ENCODE results near the gene SCAMP2.

DNA sequence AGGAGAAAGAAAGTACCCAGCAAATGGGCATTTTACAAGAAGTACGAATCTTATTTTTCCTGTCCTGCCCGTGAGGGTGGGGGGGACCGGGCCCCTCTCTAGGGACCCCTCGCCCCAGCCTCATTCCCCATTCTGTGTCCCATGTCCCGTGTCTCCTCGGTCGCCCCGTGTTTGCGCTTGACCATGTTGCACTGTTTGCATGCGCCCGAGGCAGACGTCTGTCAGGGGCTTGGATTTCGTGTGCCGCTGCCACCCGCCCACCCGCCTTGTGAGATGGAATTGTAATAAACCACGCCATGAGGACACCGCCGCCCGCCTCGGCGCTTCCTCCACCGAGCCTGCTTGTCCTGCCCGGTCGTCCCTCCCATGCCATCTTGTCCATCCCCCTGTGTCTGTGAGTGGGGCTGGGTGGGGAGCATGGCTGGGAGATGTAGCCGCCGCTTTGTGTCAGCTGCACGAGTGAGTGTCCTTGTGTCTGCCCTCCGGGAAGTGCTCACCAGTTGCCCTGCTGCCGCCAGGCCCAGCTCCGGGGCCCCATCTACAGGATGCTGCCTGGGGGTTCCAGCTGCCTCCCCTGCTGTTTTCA is 70.2 kb downstream of the SCAMP2 start:
- TF ChIP-seq, protein P1, sequence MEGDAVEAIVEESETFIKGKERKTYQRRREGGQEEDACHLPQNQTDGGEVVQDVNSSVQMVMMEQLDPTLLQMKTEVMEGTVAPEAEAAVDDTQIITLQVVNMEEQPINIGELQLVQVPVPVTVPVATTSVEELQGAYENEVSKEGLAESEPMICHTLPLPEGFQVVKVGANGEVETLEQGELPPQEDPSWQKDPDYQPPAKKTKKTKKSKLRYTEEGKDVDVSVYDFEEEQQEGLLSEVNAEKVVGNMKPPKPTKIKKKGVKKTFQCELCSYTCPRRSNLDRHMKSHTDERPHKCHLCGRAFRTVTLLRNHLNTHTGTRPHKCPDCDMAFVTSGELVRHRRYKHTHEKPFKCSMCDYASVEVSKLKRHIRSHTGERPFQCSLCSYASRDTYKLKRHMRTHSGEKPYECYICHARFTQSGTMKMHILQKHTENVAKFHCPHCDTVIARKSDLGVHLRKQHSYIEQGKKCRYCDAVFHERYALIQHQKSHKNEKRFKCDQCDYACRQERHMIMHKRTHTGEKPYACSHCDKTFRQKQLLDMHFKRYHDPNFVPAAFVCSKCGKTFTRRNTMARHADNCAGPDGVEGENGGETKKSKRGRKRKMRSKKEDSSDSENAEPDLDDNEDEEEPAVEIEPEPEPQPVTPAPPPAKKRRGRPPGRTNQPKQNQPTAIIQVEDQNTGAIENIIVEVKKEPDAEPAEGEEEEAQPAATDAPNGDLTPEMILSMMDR (IDR thresholded peaks at IDR 0.05; ENCODE audit: borderline replicate concordance, extremely low read depth, low read length, poor library complexity, severe bottlenecking), result no peak
- TF ChIP-seq EZH2 (IDR thresholded peaks at IDR 0.05; ENCODE audit: borderline replicate concordance, low read depth, low read length, severe bottlenecking), result no peak

All from DND-41 (cell line).